Trophoblast cell (in vitro differentiated cells and primary cell): Measurements from ENCODE around the gene KCNK5.

ENCODE experiments used
- DNase-seq, 2 donors: peaks; one replicate each; pipeline ENCODE4 v3.0.0-alpha.2; 2016
- H2AFZ ChIP-seq: 2 replicates; pipeline ENCODE4 v1.6.1; 2013; ENCODE audit warnings: low read length, moderate library complexity, mild to moderate bottlenecking; ENCODE audit not compliant: insufficient read depth, poor library complexity
- H2AK5ac ChIP-seq: 2 replicates; pipeline ENCODE4 v1.6.1; 2013; ENCODE audit warnings: mild to moderate bottlenecking, low read length
- H2BK120ac ChIP-seq: 2 replicates; pipeline ENCODE4 v1.6.1; 2013; ENCODE audit warnings: low read length, mild to moderate bottlenecking, moderate library complexity; ENCODE audit not compliant: insufficient read depth, poor library complexity
- H2BK12ac ChIP-seq: 2 replicates; pipeline ENCODE4 v1.6.1; 2013; ENCODE audit warnings: mild to moderate bottlenecking, low read length, moderate library complexity
- H2BK5ac ChIP-seq: 2 replicates; pipeline ENCODE4 v1.6.1; 2013; ENCODE audit warnings: low read length, low read depth, moderate library complexity, mild to moderate bottlenecking; ENCODE audit not compliant: poor library complexity
- H3K14ac ChIP-seq: 2 replicates; pipeline ENCODE4 v1.6.1; 2013; ENCODE audit warnings: mild to moderate bottlenecking, low read length
- H3K18ac ChIP-seq: 2 replicates; pipeline ENCODE4 v1.6.1; 2013; ENCODE audit warnings: mild to moderate bottlenecking, low read length
- H3K23ac ChIP-seq: 2 replicates; pipeline ENCODE4 v1.6.1; 2013; ENCODE audit warnings: low read length
- H3K27ac ChIP-seq: 2 replicates; pipeline ENCODE4 v1.5.1; 2013; ENCODE audit warnings: low read depth, mild to moderate bottlenecking, inconsistent platforms, low read length, moderate library complexity
- H3K27me3 ChIP-seq: 2 replicates; pipeline ENCODE4 v1.6.1; 2013; ENCODE audit warnings: inconsistent platforms, mild to moderate bottlenecking, low read length, moderate library complexity; ENCODE audit not compliant: insufficient read depth
- H3K36me3 ChIP-seq, 2 experiments: 1 replicate in 1 of 2; 2 replicates in 1 of 2; pipeline ENCODE4 v1.6.1; 2013; ENCODE audit warnings: low read length in 2 of 2, mild to moderate bottlenecking in 2 of 2, moderate library complexity in 1 of 2; ENCODE audit not compliant: insufficient read depth in 2 of 2, control insufficient read depth in 1 of 2
- H3K4ac ChIP-seq: 2 replicates; pipeline ENCODE4 v1.6.1; 2013; ENCODE audit warnings: low read depth, mild to moderate bottlenecking, low read length, moderate library complexity
- H3K4me1 ChIP-seq, 2 experiments: 1 replicate in 1 of 2; 2 replicates in 1 of 2; pipeline ENCODE4 v1.6.1; 2013; ENCODE audit warnings: low read length in 2 of 2, mild to moderate bottlenecking in 2 of 2, moderate library complexity in 1 of 2; ENCODE audit not compliant: insufficient read depth in 2 of 2, control insufficient read depth in 1 of 2
- H3K4me2 ChIP-seq: 2 replicates; pipeline ENCODE4 v1.6.1; 2013; ENCODE audit warnings: inconsistent platforms, mild to moderate bottlenecking, low read length, moderate library complexity
- H3K4me3 ChIP-seq: 2 replicates; pipeline ENCODE4 v1.5.1; 2013; ENCODE audit warnings: mild to moderate bottlenecking, low read depth, low read length, inconsistent platforms
- H3K79me1 ChIP-seq: one replicate; pipeline ENCODE4 v1.6.1; 2013; ENCODE audit warnings: low read length
- H3K79me2 ChIP-seq: 2 replicates; pipeline ENCODE4 v1.6.1; 2013; ENCODE audit warnings: low read length, mild to moderate bottlenecking; ENCODE audit not compliant: control insufficient read depth, insufficient read depth, poor library complexity
- H3K9ac ChIP-seq: 2 replicates; pipeline ENCODE4 v1.6.1; 2013; ENCODE audit warnings: mild to moderate bottlenecking, low read length
- H3K9me3 ChIP-seq: 2 replicates; pipeline ENCODE4 v1.6.1; 2013; ENCODE audit warnings: low read depth, mild to moderate bottlenecking, control low read depth, inconsistent platforms, low read length; ENCODE audit not compliant: insufficient read depth
- H4K12ac ChIP-seq: 2 replicates; pipeline ENCODE4 v1.6.1; 2013; ENCODE audit warnings: low read depth, mild to moderate bottlenecking, low read length, moderate library complexity
- H4K8ac ChIP-seq: 2 replicates; pipeline ENCODE4 v1.6.1; 2013; ENCODE audit warnings: low read depth, mild to moderate bottlenecking, low read length, moderate library complexity
- H4K91ac ChIP-seq: one replicate; pipeline ENCODE4 v1.6.1; 2013; ENCODE audit warnings: low read depth, mild to moderate bottlenecking, low read length, moderate library complexity
- WGBS: extraction: QIAGEN DNeasy Blood & Tissue Kit; methylation state at CpG from one replicate; pipeline ENCODE4 v1.1.7; 2013; ENCODE audit warnings: missing lambda C conversion rate; ENCODE audit not compliant: insufficient read length, insufficient coverage; ENCODE audit errors: extremely low coverage; 5-methylcytosine and 5-hydroxymethylcytosine counted together

KCNK5 gene

DNA sequence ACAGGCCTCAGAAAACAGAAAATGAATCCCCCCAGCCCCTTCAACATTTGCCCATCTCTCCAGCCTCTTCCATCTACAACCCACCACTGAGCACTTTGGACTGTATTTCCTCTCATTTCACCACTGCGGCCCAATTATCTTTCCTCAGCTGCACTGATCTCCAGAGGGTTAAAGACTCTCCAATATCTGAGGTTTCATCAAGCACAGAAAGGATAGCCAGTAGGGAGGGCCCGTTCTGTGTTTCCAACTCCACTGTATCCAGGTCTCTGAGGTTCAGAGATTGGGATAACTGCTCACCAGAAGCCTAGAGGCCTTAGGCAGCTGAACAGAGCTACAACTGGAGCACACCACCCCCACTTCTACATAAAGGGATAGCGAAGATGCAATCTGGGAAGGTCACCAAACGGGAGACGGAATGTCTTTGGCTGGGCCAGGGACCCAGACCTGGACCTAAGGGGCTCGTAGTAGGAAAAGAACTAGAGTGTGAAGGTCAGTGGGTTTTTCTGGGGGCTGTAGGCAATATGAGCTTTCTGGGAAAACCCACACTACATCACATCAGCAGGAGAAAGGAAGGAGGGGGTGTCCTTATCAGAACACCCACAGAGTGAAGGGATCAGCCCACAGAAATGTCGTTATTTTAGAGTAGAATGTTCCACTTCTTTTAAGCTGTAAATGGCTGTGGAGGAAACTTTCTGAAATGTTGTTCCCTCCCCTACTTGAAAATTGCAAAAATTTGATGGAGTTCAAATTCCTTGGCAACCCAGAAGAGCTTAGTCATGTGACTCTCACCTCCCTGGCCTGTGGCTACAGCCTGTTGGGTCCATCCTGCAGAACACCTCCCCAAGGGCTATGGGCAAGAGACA is 7.3 kb downstream of the KCNK5 start:
- no peak overlapping the region for H2AFZ ChIP-seq
- H4K91ac ChIP-seq, result no peak overlapping the region
- no peaks in the 10 kb centered on the region for H3K27me3 ChIP-seq
- H3K4me3 ChIP-seq, result no peak overlapping the region
- H3K18ac ChIP-seq, result no peak overlapping the region
- no peak overlapping the region for H3K23ac ChIP-seq
- no peaks in the 10 kb centered on the region for H3K79me1 ChIP-seq
- peaks cover 10 to 11% of the 10 kb centered on the region in 2 experiments for H3K4me1 ChIP-seq
- H3K9me3 ChIP-seq, result no peaks in the 10 kb centered on the region
- H3K4ac ChIP-seq, result no peak overlapping the region
- no peak overlapping the region for H2BK120ac ChIP-seq
- H3K36me3 ChIP-seq, result no peaks in the 10 kb centered on the region
- no peak overlapping the region for H3K27ac ChIP-seq
- H3K79me2 ChIP-seq, result no peaks in the 10 kb centered on the region
- H2AK5ac ChIP-seq, result no peak overlapping the region
- no peak overlapping the region for H2BK12ac ChIP-seq
- H4K8ac ChIP-seq, result no peak overlapping the region
- H3K9ac ChIP-seq, result no peak overlapping the region
- DNase-seq, result no peak
- H3K4me2 ChIP-seq, result no peak overlapping the region
- no peak overlapping the region for H3K14ac ChIP-seq
- no peak overlapping the region for H2BK5ac ChIP-seq
- no peak overlapping the region for H4K12ac ChIP-seq
- no CpG with 5 or more reads among the region's 7 CpGs for WGBS

DNA sequence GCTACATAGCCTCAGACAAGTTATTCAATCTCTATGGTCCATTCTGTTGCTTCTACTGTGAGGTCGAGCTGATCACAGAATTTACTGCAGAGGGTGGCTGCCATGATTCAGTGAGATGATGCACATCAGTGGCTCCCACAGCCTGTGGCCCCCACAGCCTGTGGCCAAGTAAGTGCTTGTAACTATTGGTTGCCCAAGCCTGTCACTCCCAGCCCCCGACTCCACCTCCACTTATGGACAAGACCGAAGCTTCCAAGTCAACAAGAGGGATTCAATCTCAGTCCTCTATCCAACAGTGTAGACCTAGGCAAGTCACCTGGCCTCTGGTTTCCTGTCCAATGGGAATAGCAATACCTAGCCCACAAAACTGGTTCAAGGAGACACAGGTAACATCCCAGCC is 8.2 kb downstream of the KCNK5 start:
- H3K4ac ChIP-seq, result no peak overlapping the region
- H2AK5ac ChIP-seq, result no peak overlapping the region
- no peaks in the 10 kb centered on the region for H3K79me1 ChIP-seq
- no peak for DNase-seq
- no peaks in the 10 kb centered on the region for H3K79me2 ChIP-seq
- H4K91ac ChIP-seq, result no peak overlapping the region
- H3K36me3 ChIP-seq, result no peaks in the 10 kb centered on the region
- H3K4me3 ChIP-seq, result no peak overlapping the region
- no CpG with 5 or more reads among the region's 3 CpGs for WGBS
- no peak overlapping the region for H3K9ac ChIP-seq
- no peak overlapping the region for H3K27ac ChIP-seq
- no peaks in the 10 kb centered on the region for H3K9me3 ChIP-seq
- H3K4me1 ChIP-seq, result peaks cover 10 to 11% of the 10 kb centered on the region in 2 experiments
- no peak overlapping the region for H3K4me2 ChIP-seq
- H2BK12ac ChIP-seq, result no peak overlapping the region
- no peak overlapping the region for H3K18ac ChIP-seq
- H3K23ac ChIP-seq, result no peak overlapping the region
- no peak overlapping the region for H2BK120ac ChIP-seq
- no peak overlapping the region for H4K12ac ChIP-seq
- H3K14ac ChIP-seq, result no peak overlapping the region
- no peak overlapping the region for H2AFZ ChIP-seq
- H2BK5ac ChIP-seq, result no peak overlapping the region
- H4K8ac ChIP-seq, result no peak overlapping the region
- no peaks in the 10 kb centered on the region for H3K27me3 ChIP-seq

DNA sequence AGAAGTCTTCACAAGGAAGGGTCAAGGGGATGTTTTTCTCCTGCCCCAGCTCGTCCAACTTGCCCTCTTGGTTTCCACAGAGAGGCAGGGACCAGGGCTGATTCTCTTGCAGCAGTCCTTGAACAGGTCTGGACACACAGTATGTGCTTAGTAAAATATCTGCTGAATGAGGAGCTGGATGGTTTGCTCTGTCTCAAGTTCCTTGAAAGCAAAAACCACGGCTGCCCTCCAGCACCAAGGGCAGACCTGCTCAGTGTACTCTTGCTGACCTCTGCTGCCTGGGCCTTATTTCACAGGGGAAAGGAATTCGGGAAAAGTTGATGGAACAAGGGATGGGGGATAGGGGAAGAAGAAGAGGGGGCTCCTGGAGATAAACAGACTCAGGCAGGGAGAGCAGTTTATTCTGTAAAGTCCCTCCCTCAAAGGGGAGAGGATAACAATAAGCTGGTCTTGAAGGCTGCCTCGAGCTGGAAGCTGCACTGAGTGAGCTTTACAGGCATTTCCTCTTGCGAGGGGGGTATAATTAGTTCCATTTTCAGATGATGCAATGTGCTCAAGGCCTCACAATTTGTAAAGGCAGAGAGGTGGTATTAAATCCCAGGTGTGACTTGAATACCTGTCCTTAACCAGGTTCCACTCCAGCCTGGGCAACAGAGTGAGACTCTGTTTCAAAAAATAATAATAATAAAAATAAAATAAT is 10.3 kb downstream of the KCNK5 start:
- no peak overlapping the region for H4K91ac ChIP-seq
- H4K8ac ChIP-seq, result no peak overlapping the region
- H2AFZ ChIP-seq, result no peak overlapping the region
- no peak overlapping the region for H3K27ac ChIP-seq
- H3K27me3 ChIP-seq, result no peaks in the 10 kb centered on the region
- no peak for DNase-seq
- H3K4me3 ChIP-seq, result no peak overlapping the region
- H3K4me2 ChIP-seq, result no peak overlapping the region
- no peak overlapping the region for H2BK5ac ChIP-seq
- H3K18ac ChIP-seq, result no peak overlapping the region
- H3K23ac ChIP-seq, result no peak overlapping the region
- H2BK12ac ChIP-seq, result no peak overlapping the region
- H3K36me3 ChIP-seq, result no peaks in the 10 kb centered on the region
- no peak overlapping the region for H2BK120ac ChIP-seq
- peaks cover 10 to 11% of the 10 kb centered on the region in 2 experiments for H3K4me1 ChIP-seq
- WGBS, result no CpG with 5 or more reads among the region's 5 CpGs
- no peaks in the 10 kb centered on the region for H3K79me2 ChIP-seq
- H3K9ac ChIP-seq, result no peak overlapping the region
- H3K4ac ChIP-seq, result no peak overlapping the region
- no peak overlapping the region for H3K14ac ChIP-seq
- no peak overlapping the region for H2AK5ac ChIP-seq
- H3K79me1 ChIP-seq, result no peaks in the 10 kb centered on the region
- no peak overlapping the region for H4K12ac ChIP-seq
- no peaks in the 10 kb centered on the region for H3K9me3 ChIP-seq

DNA sequence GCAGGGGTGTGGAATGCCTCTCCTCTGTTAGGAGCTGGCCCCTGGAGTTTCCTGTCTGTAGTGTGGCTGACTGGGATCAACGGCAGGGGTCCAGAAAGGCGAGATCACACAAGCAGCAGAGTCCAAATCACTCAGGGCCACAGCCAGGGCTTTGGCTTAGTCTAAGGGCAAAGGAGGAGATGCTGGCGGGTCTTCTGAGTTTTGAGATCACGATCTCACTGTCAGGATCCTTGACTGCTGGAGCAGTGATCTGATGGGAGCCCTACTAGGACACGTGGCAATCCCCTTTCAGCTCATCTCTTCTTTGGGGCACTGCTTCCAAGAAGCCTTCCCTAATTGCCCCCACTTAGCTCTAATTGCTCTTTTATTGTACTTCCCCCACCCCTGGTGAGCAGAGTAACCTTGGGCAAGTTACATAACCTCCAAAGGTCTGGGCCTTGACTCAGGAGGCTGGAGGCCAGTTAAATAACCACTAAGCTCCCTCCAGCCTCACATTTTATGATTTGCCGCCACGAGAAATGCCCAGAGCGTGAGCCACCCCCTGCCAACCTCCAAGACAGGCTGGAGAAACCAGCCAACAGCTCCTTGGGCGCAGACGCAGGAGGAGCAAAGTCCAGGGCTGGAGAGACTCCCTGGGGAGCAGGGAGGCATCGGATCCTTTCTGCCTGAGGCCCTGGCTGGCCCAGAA is 12.0 kb downstream of the KCNK5 start:
- no peaks in the 10 kb centered on the region for H3K79me2 ChIP-seq
- H4K12ac ChIP-seq, result no peak overlapping the region
- H3K79me1 ChIP-seq, result no peaks in the 10 kb centered on the region
- H2AFZ ChIP-seq, result no peak overlapping the region
- H3K18ac ChIP-seq, result no peak overlapping the region
- H2BK120ac ChIP-seq, result no peak overlapping the region
- no CpG with 5 or more reads among the region's 11 CpGs for WGBS
- no peak overlapping the region for H4K91ac ChIP-seq
- H3K36me3 ChIP-seq, result no peaks in the 10 kb centered on the region
- H3K9ac ChIP-seq, result no peak overlapping the region
- no peak overlapping the region for H3K27ac ChIP-seq
- no peak overlapping the region for H3K14ac ChIP-seq
- H3K23ac ChIP-seq, result no peak overlapping the region
- peaks cover 10 to 11% of the 10 kb centered on the region in 2 experiments for H3K4me1 ChIP-seq
- H3K9me3 ChIP-seq, result no peaks in the 10 kb centered on the region
- H2AK5ac ChIP-seq, result no peak overlapping the region
- no peak overlapping the region for H4K8ac ChIP-seq
- H3K4me3 ChIP-seq, result no peak overlapping the region
- no peak overlapping the region for H3K4ac ChIP-seq
- H3K27me3 ChIP-seq, result no peaks in the 10 kb centered on the region
- no peak overlapping the region for H3K4me2 ChIP-seq
- DNase-seq, result no peak
- H2BK5ac ChIP-seq, result no peak overlapping the region
- no peak overlapping the region for H2BK12ac ChIP-seq
